GM12864 (cell line): Measurements from ENCODE around the gene ARHGAP24.

Experiments used
- DNase-seq: peaks from one replicate; pipeline ENCODE4 v3.0.0-alpha.2; 2011; ENCODE audit warnings: low read depth
- H3K4me3 ChIP-seq: 2 replicates; pipeline ENCODE4 v1.5.1; 2011; ENCODE audit warnings: mild to moderate bottlenecking, low read depth, low read length, control low read depth
- TF ChIP-seq, protein P1 (sequence below): IDR thresholded peaks from 2 replicates; pipeline ENCODE4 v1.5.1; 2011; ENCODE audit warnings: low read depth, mild to moderate bottlenecking, moderate library complexity, low read length, control low read depth, inconsistent platforms; ENCODE audit errors: missing control alignments

The ARHGAP24 gene

DNA sequence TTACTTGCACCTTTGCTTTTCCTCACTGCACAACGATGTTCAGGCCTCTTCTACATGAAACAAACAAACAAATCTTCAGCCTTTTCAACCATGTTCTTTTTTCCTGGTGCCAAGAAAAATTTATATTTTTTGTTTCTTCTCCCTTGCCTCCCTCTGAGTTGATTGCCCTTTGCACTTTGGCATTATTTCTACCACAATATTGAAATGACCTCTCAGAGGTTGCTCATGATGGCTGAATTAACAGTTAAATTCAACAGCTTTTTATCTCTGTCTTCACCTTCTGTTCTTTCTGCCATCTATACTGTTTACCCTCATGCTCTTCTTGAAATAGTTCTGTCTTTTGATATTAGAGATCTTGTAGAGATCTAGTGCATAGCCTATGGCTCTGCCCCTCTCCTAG lies 308.9 kb downstream of the ARHGAP24 start:
- TF ChIP-seq, protein P1, sequence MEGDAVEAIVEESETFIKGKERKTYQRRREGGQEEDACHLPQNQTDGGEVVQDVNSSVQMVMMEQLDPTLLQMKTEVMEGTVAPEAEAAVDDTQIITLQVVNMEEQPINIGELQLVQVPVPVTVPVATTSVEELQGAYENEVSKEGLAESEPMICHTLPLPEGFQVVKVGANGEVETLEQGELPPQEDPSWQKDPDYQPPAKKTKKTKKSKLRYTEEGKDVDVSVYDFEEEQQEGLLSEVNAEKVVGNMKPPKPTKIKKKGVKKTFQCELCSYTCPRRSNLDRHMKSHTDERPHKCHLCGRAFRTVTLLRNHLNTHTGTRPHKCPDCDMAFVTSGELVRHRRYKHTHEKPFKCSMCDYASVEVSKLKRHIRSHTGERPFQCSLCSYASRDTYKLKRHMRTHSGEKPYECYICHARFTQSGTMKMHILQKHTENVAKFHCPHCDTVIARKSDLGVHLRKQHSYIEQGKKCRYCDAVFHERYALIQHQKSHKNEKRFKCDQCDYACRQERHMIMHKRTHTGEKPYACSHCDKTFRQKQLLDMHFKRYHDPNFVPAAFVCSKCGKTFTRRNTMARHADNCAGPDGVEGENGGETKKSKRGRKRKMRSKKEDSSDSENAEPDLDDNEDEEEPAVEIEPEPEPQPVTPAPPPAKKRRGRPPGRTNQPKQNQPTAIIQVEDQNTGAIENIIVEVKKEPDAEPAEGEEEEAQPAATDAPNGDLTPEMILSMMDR: no peak
- DNase-seq: no peak
- no peak overlapping the region for H3K4me3 ChIP-seq

DNA sequence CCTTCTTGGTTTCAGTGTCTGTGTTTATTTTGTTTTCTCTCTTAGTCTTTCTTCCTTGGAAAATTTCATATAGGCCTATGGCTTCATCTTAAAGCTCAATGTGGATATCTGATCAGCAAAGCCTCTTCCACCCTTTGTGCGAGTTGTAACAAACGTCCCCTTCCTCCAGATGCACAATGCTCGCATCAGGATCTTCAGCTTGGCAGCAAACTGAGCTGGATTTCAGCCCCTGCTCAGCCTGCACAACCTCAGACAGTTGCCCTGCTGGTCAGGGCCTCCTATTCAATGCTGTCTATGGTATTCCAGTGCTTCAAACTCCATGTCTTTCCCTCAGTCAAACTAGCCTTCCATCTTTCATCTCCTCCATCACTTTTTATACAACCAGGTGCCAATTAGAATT lies 309.4 kb downstream of the ARHGAP24 start:
- DNase-seq: no peak
- no peak overlapping the region for H3K4me3 ChIP-seq
- TF ChIP-seq, protein P1: no peak

DNA sequence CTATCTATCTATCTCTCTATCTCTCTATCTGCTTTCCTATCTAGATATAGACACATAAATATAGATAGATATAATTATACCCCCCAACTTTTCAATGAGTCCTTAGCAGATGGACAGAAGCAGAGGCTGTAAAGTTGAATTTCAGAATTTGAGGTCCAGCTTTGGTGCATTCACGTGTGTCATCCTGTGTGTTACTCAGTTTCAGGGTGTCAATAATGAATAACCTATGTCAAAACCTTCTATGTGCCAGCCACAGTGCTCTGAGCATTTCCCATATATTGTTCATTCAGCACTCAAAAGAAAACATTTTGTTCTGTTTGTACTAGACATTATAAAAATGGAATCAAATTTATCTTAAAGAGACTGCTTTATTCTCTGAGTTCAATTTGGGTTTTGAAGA lies 310.0 kb downstream of the ARHGAP24 start:
- no peak overlapping the region for H3K4me3 ChIP-seq
- TF ChIP-seq, protein P1: no peak
- no peak for DNase-seq

DNA sequence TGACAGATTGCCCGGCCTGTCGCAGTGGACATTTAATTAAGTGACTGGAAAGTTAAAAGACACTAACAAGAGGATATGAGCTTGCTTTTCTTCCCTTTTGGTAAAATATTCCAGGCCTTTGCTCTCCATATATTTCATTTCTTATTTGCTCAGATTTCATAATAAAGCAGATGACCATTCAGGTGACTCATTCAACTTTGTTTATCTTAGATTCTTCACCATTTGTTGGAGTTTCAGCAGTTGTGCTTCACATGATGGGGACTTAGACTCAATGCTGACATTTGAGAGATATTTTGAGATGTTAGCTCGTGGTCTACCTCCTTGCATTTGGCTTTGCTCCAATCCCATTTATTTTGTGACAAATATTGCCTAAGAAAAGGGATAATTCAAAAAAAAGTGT lies 312.2 kb downstream of the ARHGAP24 start:
- no peak for DNase-seq
- H3K4me3 ChIP-seq: no peak overlapping the region
- TF ChIP-seq, protein P1: no peak

DNA sequence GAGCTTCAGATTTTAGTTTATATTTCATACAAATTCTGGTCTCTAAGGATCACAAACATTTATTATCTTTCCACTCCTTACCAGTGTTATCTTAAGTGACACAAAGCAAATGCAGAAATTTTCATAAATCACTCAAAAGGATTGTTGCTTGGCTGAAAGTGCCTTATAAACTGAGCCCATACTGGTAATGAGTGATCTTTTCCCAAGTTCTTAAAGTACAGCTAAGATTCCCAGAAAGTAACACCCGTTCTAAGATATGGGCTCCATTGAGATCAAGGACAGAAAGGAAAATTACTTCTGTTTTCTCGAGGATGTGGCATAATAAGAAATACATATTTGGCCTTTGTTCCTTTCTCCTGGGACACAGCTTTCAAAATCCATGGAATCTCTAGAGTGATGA lies 313.7 kb downstream of the ARHGAP24 start:
- TF ChIP-seq, protein P1: no peak
- H3K4me3 ChIP-seq: no peak overlapping the region
- DNase-seq: no peak

DNA sequence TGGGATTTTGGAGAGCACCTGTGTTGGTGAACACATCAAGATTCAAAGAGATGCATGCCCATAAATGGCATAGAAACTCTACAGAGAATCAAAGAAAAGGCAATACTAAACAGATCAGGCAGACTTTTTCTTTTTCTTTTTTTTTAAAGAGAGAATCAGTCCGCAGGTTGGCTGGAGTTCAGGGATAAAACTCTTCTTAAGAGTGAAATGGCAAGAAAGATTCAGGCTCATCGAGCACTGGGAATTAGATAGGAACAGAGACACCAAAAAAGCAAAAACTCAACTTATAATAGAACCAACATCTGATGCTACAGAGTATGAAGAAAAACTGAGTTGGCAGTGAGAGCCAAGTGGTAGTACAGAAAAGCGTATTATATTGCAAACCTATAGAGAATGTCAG lies 314.3 kb downstream of the ARHGAP24 start:
- no peak overlapping the region for H3K4me3 ChIP-seq
- no peak for DNase-seq
- TF ChIP-seq, protein P1: no peak

DNA sequence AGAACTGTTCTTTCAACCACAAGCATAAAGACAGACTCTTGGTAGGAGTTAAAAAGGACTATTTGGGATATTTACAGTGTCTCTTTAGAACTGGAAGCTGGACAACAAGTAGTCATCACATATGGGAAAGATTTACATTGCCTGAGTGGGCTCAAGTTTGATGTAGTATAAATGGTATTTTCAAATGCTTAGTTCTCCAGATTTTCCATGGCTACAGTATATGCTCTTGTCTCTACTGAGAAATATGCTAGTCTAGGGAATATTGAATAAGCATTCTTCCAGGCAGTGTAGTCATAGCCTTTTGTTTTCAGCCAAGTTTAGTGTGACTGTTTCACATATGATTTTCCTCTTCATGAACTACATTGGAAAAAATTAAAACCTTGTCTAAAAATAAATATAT lies 315.6 kb downstream of the ARHGAP24 start:
- TF ChIP-seq, protein P1: no peak
- no peak overlapping the region for H3K4me3 ChIP-seq
- no peak for DNase-seq
